Lower lobe of right lung (tissue), 2 donors: ENCODE results near the gene AMN. TPM values are rescaled to one million over a fixed set of nuclear protein-coding genes. Genes with fewer than 3 reads are reported as not detected.
A peak's percentile ranks its signal among the peaks of the same experiment; 100 is the strongest.

Experiments used
- ATAC-seq, 2 donors: fragments of 200-7000 bp; cut with Tn5 transposase; one replicate each; pipeline ENCODE4 v1.9.1; 2020 to 2022; ENCODE audit warnings: mild to moderate bottlenecking in 2 of 2, moderate library complexity in 2 of 2
- DNase-seq: peaks from one replicate; pipeline ENCODE4 v3.0.0-alpha.2; 2020
- H3K27ac ChIP-seq: fragments of 200-600 bp; one replicate; pipeline ENCODE4 v1.8.0; 2022
- H3K27me3 ChIP-seq: fragments of 200-600 bp; one replicate; pipeline ENCODE4 v1.8.0; 2022; ENCODE audit warnings: low read depth
- H3K36me3 ChIP-seq: fragments of 200-600 bp; one replicate; pipeline ENCODE4 v1.8.0; 2022; ENCODE audit warnings: mild to moderate bottlenecking
- H3K4me1 ChIP-seq: fragments of 200-600 bp; one replicate; pipeline ENCODE4 v1.8.0; 2022
- H3K4me3 ChIP-seq: fragments of 200-600 bp; one replicate; pipeline ENCODE4 v1.8.0; 2022; ENCODE audit warnings: mild to moderate bottlenecking
- H3K9me3 ChIP-seq: fragments of 200-600 bp; one replicate; pipeline ENCODE4 v1.8.0; 2022
- intact Hi-C: fragments of 100-400 bp; cut with DNase I; formaldehyde crosslinking; loops from one replicate; pipeline ENCODE4 v1.11.0; 2022
- total RNA-seq: library from RNA; stranded (reverse); fragmentation: NEBNext Ultra II Directional; extraction: Animal tissue kit (Norgen Biotek cat#: 25700); gene quantifications from one replicate; pipeline ENCODE4 v1.2.1, GENCODE V29; 2021
- TF ChIP-seq, protein P1 (sequence below): fragments of 200-600 bp; IDR thresholded peaks from one replicate; pipeline ENCODE4 v1.8.0; 2022; ENCODE audit warnings: antibody characterized with exemption, mild to moderate bottlenecking
- donor health status: DM: no; HTN: yes; CAD: no; lungs with severe emphysema.

Gene AMN
- total RNA-seq, 1 donor from 2014 or later = 13.7 TPM

DNA sequence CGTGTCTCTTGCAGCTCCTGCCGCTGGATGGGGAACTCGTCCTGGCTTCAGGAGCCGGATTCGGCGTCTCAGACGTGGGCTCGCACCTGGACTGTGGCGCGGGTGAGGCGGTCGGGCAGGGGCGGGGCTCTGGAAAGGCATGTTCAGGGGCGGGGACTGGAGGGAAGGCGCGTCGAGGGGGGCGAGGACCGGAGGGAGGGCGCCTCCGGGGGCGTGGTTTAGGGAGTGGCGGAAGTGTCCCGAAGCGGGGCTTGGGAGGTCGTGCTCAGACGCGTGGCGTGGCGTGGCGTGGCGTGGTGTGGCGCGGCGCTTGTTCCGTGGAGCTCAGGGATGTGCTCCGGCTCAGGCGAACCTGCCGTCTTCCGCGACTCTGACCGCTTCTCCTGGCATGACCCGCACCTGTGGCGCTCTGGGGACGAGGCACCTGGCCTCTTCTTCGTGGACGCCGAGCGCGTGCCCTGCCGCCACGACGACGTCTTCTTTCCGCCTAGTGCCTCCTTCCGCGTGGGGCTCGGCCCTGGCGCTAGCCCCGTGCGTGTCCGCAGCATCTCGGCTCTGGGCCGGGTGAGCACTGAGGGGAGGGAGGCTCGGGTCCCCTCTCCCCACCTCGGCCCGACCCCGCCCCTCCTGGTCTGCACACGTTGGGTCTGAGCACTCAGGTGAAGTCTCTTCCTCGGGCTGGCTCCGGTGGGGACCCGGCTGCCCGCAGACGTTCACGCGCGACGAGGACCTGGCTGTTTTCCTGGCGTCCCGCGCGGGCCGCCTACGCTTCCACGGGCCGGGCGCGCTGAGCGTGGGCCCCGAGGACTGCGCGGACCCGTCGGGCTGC, 6.2 kb downstream of the AMN start:
- TF ChIP-seq, protein P1, sequence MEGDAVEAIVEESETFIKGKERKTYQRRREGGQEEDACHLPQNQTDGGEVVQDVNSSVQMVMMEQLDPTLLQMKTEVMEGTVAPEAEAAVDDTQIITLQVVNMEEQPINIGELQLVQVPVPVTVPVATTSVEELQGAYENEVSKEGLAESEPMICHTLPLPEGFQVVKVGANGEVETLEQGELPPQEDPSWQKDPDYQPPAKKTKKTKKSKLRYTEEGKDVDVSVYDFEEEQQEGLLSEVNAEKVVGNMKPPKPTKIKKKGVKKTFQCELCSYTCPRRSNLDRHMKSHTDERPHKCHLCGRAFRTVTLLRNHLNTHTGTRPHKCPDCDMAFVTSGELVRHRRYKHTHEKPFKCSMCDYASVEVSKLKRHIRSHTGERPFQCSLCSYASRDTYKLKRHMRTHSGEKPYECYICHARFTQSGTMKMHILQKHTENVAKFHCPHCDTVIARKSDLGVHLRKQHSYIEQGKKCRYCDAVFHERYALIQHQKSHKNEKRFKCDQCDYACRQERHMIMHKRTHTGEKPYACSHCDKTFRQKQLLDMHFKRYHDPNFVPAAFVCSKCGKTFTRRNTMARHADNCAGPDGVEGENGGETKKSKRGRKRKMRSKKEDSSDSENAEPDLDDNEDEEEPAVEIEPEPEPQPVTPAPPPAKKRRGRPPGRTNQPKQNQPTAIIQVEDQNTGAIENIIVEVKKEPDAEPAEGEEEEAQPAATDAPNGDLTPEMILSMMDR = no peak
- peak overlapping the region; percentile 83 for H3K27ac ChIP-seq

DNA sequence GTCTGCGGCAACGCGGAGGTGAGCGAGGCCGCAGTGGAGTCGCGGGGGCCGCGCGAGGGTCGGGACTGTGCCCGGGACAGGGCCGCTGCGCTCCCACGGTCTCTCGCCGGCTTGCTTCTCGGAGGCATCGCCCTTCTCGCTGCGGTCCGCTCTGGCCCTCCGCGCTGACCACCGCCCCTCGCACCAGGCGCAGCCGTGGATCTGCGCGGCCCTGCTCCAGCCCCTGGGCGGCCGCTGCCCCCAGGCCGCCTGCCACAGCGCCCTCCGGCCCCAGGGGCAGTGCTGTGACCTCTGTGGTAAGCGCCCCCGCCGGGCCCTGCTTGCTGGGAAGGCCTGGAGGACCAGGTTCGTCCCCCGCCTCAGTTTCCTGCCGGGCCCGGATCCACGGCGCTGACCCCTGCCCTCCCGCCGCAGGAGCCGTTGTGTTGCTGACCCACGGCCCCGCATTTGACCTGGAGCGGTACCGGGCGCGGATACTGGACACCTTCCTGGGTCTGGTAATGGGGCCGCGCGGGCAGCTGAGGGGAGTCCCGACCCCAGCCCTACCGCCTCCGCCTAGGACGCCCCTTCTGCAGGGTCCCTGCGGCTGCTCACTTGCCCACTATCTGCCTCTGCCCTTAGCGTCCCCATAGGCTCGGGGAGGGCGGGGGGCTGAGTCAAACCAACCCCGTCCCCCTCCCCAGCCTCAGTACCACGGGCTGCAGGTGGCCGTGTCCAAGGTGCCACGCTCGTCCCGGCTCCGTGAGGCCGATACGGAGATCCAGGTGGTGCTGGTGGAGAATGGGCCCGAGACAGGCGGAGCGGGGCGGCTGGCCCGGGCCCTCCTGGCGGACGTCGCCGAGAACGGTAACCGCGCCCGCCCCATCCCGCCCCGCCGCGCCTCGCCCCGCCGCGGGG, 7.0 kb downstream of the AMN start:
- intact Hi-C loops = no loop called here
- DNase-seq (peak; percentile 45), ATAC-seq (peak; percentile 5 to 15)
- peaks cover 28% of the 10 kb centered on the region for H3K4me1 ChIP-seq
- peak overlapping the region; percentile 57 for H3K4me3 ChIP-seq
- no peak overlapping the region for H3K27ac ChIP-seq
- no peaks in the 10 kb centered on the region for H3K9me3 ChIP-seq
- TF ChIP-seq, protein P1 = no peak
- H3K36me3 ChIP-seq = peaks cover 19% of the 10 kb centered on the region
- H3K27me3 ChIP-seq = peaks cover 50% of the 10 kb centered on the region

More for the DNA sequence above, 6.2 kb downstream of the AMN start:
- peak; percentile 91 to 92 for ATAC-seq
- peaks cover 14% of the 10 kb centered on the region for H3K36me3 ChIP-seq
- H3K4me1 ChIP-seq = peaks cover 34% of the 10 kb centered on the region
- H3K9me3 ChIP-seq = no peaks in the 10 kb centered on the region
- peak overlapping the region; percentile 57 for H3K4me3 ChIP-seq
- peak; percentile 91 for DNase-seq
- intact Hi-C loops = no loop called here
- peaks cover 58% of the 10 kb centered on the region for H3K27me3 ChIP-seq

DNA sequence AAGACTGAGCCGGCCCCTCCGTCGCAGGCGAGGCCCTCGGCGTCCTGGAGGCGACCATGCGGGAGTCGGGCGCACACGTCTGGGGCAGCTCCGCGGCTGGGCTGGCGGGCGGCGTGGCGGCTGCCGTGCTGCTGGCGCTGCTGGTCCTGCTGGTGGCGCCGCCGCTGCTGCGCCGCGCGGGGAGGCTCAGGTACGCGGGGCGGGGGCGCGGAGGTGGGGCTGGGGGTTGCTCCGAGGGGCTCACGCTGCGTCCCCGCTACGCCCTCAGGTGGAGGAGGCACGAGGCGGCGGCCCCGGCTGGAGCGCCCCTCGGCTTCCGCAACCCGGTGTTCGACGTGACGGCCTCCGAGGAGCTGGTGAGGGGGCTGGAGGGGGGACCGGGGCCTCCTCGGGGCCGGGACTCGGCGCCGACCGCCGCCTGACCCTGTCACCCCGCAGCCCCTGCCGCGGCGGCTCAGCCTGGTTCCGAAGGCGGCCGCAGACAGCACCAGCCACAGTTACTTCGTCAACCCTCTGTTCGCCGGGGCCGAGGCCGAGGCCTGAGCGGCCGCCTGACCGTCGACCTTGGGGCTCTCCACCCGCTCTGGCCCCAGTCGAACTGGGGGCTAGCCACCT, 7.8 kb downstream of the AMN start:
- Histone ChIP-seq H3K9me3 (no peaks in the 10 kb centered on the region), H3K4me1 (peaks cover 28% of the 10 kb centered on the region), H3K27ac (no peak overlapping the region), H3K27me3 (peaks cover 42% of the 10 kb centered on the region), H3K36me3 (peaks cover 19% of the 10 kb centered on the region), H3K4me3 (peak overlapping the region; percentile 57)
- intact Hi-C loops = no loop called here
- DNase-seq = peak; percentile 50
- no peak for ATAC-seq
- TF ChIP-seq, protein P1 = no peak

DNA sequence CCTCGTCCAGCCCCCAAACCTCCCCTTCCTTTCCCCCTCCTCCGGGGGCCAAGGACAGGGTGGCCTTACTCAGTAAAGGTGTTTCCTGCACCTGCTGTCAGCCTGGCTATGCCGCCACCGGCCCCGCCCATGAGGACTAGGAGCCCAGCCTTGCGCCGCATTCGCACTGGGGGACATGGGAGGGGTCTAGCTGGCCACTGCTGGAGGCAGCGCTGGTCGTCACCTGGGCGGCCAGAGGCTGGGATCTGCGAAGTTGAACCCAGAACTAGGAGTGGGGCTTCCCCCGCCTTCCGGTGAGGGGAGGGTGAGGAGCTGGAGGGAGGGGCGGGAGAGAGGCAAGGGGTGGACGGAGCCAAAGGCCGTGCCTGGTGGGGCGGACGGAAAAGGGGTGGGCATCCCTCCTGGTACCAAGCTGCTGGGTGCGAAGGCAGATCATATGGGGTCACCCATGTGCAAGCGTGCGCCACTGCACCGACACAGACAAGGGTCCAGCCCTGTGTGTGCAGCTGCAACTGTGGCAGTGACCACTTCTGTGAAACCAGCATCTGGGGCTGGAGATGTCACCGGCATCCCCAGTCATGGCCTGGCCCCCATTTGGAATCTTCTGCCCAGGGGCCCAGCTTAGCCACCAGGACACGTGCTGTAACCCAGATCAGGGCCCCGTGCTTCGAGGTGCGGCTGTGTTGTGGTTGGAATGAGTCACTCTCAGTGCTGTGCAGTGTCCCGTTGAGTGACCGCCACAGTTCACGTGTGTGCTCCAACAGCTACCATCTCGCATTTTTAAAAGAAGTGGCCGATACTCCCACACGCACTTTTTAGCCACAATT, 8.5 kb downstream of the AMN start:
- DNase-seq = peak; percentile 49

More for the DNA sequence above, 8.5 kb downstream of the AMN start:
- intact Hi-C loops = no loop called here
- TF ChIP-seq, protein P1 = no peak
- no peak for ATAC-seq
- Histone ChIP-seq H3K27ac (no peak overlapping the region), H3K36me3 (peaks cover 22% of the 10 kb centered on the region), H3K4me1 (peaks cover 28% of the 10 kb centered on the region), H3K9me3 (no peaks in the 10 kb centered on the region), H3K27me3 (peaks cover 36% of the 10 kb centered on the region), H3K4me3 (no peak overlapping the region)
